ENCODE data around the gene CACNA1I.

CACNA1I gene

DNA sequence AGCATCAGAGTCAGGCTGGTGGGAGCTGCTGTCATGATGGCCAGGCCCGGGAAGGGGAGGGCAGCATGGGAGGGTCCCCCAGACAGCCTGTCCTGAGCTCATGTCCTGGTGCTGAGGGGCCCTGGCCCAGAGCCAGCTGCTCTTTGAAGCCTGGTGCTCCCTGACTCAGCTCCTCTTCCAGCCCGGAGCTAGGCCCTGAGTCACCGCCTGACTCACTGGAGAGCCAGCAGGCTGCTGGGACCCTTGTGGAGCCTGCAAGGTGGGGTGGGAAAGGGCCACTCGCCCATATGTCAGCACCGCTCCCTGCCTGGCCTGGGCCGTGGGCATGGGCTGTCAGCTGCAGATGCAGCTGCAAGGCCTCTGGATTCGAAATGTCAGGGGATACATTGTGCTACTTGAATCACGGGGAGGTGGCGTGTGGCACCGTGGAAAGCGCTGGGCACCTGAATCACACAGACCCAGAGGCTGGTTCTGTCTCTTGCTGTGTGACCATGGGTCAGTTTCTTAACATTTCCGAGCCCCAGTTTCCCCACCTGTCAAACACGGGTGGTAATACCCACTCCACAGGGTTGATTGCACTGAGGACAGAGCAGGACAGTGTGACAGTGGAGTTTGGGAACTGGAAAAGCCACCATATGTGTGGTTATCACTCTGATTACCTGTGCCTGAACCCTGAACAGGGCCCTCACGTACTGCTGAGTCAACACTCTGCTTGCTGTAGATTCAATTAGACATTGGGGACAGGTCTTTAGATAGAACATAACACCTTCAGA is 4.4 kb downstream of the CACNA1I start:
- TF ChIP-seq ZBTB7A (IDR thresholded peaks at IDR 0.05; ENCODE audit: low read depth) = peak; percentile 73
- TF ChIP-seq NFIC (IDR thresholded peaks at IDR 0.05) = peak; percentile 79
- peak; percentile 23; the same call in 1 of the 2 replicates for TF ChIP-seq EP300 (IDR thresholded peaks at IDR 0.05; ENCODE audit: borderline replicate concordance)
- no peak for TF ChIP-seq REST (IDR thresholded peaks at IDR 0.05; ENCODE audit: low read depth)

DNA sequence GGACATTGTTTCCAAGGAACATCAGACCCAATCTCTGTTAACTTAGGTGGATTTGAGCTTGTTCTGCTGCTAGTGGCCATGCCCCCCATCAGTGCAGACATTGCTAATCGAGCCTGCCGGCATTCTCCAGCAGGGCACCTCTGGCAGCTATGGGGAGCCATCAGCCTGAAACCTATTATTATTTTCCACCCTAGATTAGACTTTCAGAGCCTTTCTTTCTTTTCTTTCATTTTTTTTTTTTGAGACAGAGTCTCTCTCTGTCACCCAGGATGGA is 4.9 kb downstream of the CACNA1I start:
- TF ChIP-seq, protein P1, sequence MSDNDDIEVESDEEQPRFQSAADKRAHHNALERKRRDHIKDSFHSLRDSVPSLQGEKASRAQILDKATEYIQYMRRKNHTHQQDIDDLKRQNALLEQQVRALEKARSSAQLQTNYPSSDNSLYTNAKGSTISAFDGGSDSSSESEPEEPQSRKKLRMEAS (IDR thresholded peaks at IDR 0.05) = no peak
- no peak for TF ChIP-seq CREB1 (IDR thresholded peaks at IDR 0.05; ENCODE audit: low read depth)

DNA sequence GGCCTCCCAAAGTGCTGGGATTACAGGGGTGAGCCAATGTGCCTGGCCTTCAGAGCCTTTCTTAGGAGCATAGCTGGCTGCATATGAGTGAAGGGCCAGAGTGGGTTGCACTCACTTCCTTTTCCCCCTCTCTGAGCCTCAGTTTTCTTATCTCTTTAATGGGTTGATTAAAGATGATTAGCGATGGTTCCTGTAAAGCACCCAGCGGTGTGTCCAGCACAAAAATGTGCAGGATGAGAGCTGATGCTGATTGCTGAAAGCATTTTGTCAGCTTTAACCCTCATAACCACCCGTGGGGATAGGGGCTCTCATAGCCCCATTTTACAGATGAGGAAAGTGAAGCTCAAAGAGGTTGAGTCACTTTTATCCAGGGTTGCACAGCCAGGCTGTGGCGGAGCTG is 5.5 kb downstream of the CACNA1I start:
- no peak for TF ChIP-seq TCF12 (IDR thresholded peaks at IDR 0.05; ENCODE audit: low read depth)
- TF ChIP-seq ZBTB7A (IDR thresholded peaks at IDR 0.05; ENCODE audit: low read depth) = no peak
- no peak for TF ChIP-seq YY1 (IDR thresholded peaks at IDR 0.05; ENCODE audit: low read depth)
- no peak for TF ChIP-seq TEAD4 (IDR thresholded peaks at IDR 0.05)
- TF ChIP-seq FOXM1 (IDR thresholded peaks at IDR 0.05; ENCODE audit: borderline replicate concordance, low read depth) = no peak
- TF ChIP-seq EP300 (IDR thresholded peaks at IDR 0.05; ENCODE audit: borderline replicate concordance) = no peak
- TF ChIP-seq REST (IDR thresholded peaks at IDR 0.05; ENCODE audit: low read depth) = no peak
- TF ChIP-seq, protein P1 (IDR thresholded peaks at IDR 0.05) = no peak
- no peak for TF ChIP-seq CREB1 (IDR thresholded peaks at IDR 0.05; ENCODE audit: low read depth)

DNA sequence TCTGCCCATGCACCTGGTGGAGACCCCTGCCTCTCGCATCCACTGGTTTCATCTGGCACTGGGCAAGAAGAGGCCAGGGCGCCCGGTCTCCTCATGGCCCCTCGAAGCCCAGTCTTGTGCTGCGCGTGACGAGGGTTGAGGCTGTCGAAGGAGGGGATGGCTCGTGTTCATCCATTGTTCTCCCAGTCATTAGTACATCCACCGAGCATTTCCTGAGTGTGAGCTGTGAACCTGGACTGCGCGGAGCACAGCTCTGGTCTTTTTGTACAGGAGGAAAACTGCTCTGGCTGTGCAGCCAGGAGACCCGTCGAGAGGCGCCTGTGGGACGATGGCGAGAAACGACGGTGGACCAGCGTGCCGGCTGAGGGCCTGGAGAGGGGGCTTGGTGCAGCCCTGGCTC is 6.8 kb downstream of the CACNA1I start:
- TF ChIP-seq TAF1 (IDR thresholded peaks at IDR 0.05; ENCODE audit: low read depth) = no peak
- TF ChIP-seq, protein P2, sequence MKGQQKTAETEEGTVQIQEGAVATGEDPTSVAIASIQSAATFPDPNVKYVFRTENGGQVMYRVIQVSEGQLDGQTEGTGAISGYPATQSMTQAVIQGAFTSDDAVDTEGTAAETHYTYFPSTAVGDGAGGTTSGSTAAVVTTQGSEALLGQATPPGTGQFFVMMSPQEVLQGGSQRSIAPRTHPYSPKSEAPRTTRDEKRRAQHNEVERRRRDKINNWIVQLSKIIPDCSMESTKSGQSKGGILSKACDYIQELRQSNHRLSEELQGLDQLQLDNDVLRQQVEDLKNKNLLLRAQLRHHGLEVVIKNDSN (IDR thresholded peaks at IDR 0.05) = no peak
- no peak for TF ChIP-seq CEBPB (IDR thresholded peaks at IDR 0.05)
- TF ChIP-seq NFIC (IDR thresholded peaks at IDR 0.05) = no peak
- no peak for TF ChIP-seq CREB1 (IDR thresholded peaks at IDR 0.05; ENCODE audit: low read depth)
- no peak for TF ChIP-seq TCF12 (IDR thresholded peaks at IDR 0.05; ENCODE audit: low read depth)
- TF ChIP-seq EP300 (IDR thresholded peaks at IDR 0.05; ENCODE audit: borderline replicate concordance) = no peak
- TF ChIP-seq FOXM1 (IDR thresholded peaks at IDR 0.05; ENCODE audit: borderline replicate concordance, low read depth) = no peak
- TF ChIP-seq RAD21 (IDR thresholded peaks at IDR 0.05; ENCODE audit: low read depth) = no peak
- TF ChIP-seq ZBTB7A (IDR thresholded peaks at IDR 0.05; ENCODE audit: low read depth) = no peak

GRCh38 chr22:39577900-39578299 is 7.3 kb downstream of the CACNA1I start:
- no peak for TF ChIP-seq TAF1 (IDR thresholded peaks at IDR 0.05; ENCODE audit: low read depth)
- no peak for TF ChIP-seq CEBPB (IDR thresholded peaks at IDR 0.05)
- TF ChIP-seq EP300 (IDR thresholded peaks at IDR 0.05; ENCODE audit: borderline replicate concordance) = no peak
- TF ChIP-seq CREB1 (IDR thresholded peaks at IDR 0.05; ENCODE audit: low read depth) = no peak
- TF ChIP-seq, protein P2 (IDR thresholded peaks at IDR 0.05) = no peak
- TF ChIP-seq TEAD4 (IDR thresholded peaks at IDR 0.05) = no peak
- no peak for TF ChIP-seq TCF12 (IDR thresholded peaks at IDR 0.05; ENCODE audit: low read depth)
- TF ChIP-seq, protein P1 (IDR thresholded peaks at IDR 0.05) = no peak
- no peak for TF ChIP-seq REST (IDR thresholded peaks at IDR 0.05; ENCODE audit: low read depth)
- no peak for TF ChIP-seq ZBTB7A (IDR thresholded peaks at IDR 0.05; ENCODE audit: low read depth)
- no peak for TF ChIP-seq EGR1 (IDR thresholded peaks at IDR 0.05)
- TF ChIP-seq RAD21 (IDR thresholded peaks at IDR 0.05; ENCODE audit: low read depth) = no peak
- no peak for TF ChIP-seq NFIC (IDR thresholded peaks at IDR 0.05)
- no peak for TF ChIP-seq FOXM1 (IDR thresholded peaks at IDR 0.05; ENCODE audit: borderline replicate concordance, low read depth)
- no peak for TF ChIP-seq YY1 (IDR thresholded peaks at IDR 0.05; ENCODE audit: low read depth)

Data from Ishikawa (cell line).